Purkinje cell (primary cell): ENCODE results near the gene MYO18B. TPM values are rescaled to one million over a fixed set of nuclear protein-coding genes. Genes with fewer than 3 reads are reported as not detected.

Experiments
- polyA plus RNA-seq: library from polyadenylated mRNA; unstranded; fragments of >200 nt; fragmentation: Nextera tagmentation; gene quantifications from 2 replicates; pipeline ENCODE4 v1.2.1, GENCODE V29; 2014

The MYO18B gene, protein sequence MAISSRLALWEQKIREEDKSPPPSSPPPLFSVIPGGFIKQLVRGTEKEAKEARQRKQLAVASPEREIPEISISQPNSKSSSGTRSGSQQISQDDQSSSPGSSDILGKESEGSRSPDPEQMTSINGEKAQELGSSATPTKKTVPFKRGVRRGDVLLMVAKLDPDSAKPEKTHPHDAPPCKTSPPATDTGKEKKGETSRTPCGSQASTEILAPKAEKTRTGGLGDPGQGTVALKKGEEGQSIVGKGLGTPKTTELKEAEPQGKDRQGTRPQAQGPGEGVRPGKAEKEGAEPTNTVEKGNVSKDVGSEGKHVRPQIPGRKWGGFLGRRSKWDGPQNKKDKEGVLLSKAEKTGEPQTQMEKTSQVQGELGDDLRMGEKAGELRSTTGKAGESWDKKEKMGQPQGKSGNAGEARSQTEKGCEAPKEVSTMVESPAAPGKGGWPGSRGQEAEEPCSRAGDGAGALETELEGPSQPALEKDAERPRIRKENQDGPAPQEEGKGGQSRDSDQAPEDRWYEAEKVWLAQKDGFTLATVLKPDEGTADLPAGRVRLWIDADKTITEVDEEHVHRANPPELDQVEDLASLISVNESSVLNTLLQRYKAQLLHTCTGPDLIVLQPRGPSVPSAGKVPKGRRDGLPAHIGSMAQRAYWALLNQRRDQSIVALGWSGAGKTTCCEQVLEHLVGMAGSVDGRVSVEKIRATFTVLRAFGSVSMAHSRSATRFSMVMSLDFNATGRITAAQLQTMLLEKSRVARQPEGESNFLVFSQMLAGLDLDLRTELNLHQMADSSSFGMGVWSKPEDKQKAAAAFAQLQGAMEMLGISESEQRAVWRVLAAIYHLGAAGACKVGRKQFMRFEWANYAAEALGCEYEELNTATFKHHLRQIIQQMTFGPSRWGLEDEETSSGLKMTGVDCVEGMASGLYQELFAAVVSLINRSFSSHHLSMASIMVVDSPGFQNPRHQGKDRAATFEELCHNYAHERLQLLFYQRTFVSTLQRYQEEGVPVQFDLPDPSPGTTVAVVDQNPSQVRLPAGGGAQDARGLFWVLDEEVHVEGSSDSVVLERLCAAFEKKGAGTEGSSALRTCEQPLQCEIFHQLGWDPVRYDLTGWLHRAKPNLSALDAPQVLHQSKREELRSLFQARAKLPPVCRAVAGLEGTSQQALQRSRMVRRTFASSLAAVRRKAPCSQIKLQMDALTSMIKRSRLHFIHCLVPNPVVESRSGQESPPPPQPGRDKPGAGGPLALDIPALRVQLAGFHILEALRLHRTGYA (N-terminal part only)
- not detected in 2 replicates for polyA plus RNA-seq

DNA sequence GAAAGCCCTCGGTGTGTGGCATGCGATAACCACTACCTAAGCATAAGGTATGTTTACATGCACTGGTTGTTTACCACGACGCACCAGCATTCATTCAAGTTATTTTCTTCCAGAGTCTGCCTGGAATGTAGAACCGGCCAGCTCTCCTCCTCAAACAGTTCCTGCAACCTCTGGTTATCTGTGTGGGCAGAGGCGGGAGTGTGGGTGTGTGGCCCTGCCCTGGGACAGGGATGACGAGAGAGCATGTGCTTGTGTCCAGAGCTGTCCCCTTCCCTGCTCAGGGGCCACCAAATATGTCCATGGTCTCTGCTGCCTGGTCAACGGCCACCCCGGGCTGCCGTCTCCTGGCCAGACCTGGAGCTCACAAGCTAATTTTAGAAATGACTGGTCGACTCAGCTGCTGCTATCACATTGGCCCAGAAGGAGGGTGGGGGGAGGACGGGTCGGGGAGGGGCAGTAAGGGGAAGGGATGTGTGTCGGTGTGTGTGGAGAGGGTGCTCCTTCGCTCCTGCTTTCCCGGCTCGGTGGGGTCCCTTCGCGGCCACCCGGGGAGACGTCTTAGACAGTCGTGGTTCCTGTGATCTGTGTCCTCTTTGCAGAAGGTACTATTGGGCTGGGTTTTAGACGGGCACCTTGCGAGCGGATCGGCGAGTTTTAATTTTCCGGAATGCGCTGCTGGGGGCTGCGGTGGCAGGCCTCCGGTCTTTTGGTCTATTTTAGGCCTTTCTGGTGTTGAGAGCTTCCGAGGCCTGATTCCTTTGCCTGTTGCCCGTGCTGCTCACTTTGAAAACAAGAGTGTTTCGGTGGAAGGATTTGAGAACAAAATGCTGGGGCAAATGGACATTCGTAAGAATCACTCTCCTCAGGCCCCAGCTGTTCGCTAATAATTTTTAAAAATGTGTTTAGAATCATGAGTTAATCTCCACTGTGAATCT, at the start of gene MYO18B:
MYO18B (plus strand) TSS at position 497 of the 935 bp plus-strand sequence. CDS start 18,905 bp downstream, outside the sequence.

Other genes starting within 250 kb of the MYO18B start
- gene GRK3, start 177.5 kb upstream of the MYO18B start, polyA plus RNA-seq, result 0.98 and 5.4 TPM in 2 replicates